ENCODE measurements around the gene AP3D1.
A peak's percentile ranks its signal among the peaks of the same experiment; 100 is the strongest.
"Not testable (repeated sequence)": the region's sequence is repeated elsewhere in the genome, so short reads cannot be mapped to it uniquely, and the experiment has no call there.

The AP3D1 gene

DNA sequence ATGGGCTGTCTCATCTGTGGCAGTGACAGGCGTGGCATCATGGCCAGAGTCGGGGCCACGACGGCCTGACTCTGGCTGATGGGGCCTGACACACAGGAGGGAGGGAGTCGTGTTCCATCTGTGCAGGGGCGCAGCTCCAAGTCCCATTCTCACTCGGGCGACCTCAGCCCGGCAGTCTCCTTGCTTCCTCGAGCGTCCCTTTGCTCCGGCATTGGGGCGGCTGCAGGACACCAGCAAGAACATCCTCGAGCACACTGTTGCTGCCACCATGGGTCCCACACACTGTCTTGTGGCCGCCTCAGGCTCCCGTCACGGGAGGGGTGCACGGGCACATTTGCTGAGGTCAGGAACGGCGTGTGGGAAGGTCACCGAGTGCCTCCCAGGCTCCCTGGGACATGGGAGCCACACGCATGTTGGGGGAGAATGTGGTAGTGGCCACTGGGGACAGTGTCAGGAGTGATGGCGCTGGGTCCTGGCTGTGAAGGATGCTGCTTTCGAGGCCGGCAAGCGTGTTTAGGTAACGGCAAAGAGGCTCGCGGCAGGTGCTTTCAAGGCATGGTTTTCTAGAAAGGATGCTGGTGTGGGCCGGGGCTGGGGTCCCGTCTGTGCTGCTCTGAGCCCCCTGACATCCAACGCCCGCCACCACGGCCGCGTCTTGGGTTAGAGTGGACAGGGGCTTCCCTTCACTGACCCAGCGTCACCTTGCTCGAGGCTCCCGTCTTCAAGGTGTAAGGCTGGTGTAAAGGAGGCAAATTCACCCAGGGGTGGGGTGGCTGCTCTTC, 51.2 kb downstream of the AP3D1 start:
- Histone ChIP-seq H3K36me3 (ENCODE audit: control insufficient read depth in 1 of 2, insufficient read depth in 2 of 2, low read length in 2 of 2) (peaks cover 26 to 42% of the 10 kb centered on the region in 2 donors), H3K27ac (ENCODE audit: low read depth, low read length) (no peak overlapping the region), H3K27me3 (ENCODE audit: control insufficient read depth in 1 of 2, insufficient read depth in 2 of 2, low read length in 2 of 2) (no peaks in the 10 kb centered on the region), H3K4me3 (ENCODE audit: low read depth in 1 of 2, low read length in 2 of 2) (no peak overlapping the region), H3K9ac (ENCODE audit: low read depth in 1 of 2, low read length in 2 of 2) (no peak overlapping the region), H3K9me3 (ENCODE audit: control insufficient read depth in 1 of 2, low read length in 2 of 2) (no peaks in the 10 kb centered on the region), H3K4me1 (ENCODE audit: control insufficient read depth in 1 of 2, insufficient read depth in 2 of 2, low read length in 2 of 2) (peaks cover 9 to 11% of the 10 kb centered on the region in 2 donors)

DNA sequence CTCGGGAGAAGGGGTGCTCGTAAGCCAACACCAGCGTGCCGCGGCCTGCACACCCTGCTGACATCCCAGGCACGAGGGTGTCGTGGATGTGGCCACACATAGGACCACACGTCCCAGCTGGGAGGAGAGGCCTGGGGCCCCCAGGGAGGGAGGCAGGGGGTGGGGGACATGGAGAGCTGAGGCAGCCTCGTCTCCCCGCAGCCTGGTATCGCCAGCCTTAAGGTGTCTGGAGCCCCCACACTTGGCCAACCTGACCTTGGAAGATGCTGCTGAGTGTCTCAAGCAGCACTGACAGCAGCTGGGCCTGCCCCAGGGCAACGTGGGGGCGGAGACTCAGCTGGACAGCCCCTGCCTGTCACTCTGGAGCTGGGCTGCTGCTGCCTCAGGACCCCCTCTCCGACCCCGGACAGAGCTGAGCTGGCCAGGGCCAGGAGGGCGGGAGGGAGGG, 52.3 kb downstream of the AP3D1 start:
- Histone ChIP-seq H3K9ac (ENCODE audit: low read depth in 1 of 2, low read length in 2 of 2) (no peak overlapping the region), H3K36me3 (ENCODE audit: control insufficient read depth in 1 of 2, insufficient read depth in 2 of 2, low read length in 2 of 2) (peaks cover 26 to 35% of the 10 kb centered on the region in 2 donors), H3K27ac (ENCODE audit: low read depth, low read length) (no peak overlapping the region), H3K9me3 (ENCODE audit: control insufficient read depth in 1 of 2, low read length in 2 of 2) (no peaks in the 10 kb centered on the region), H3K4me3 (ENCODE audit: low read depth in 1 of 2, low read length in 2 of 2) (no peak overlapping the region), H3K27me3 (ENCODE audit: control insufficient read depth in 1 of 2, insufficient read depth in 2 of 2, low read length in 2 of 2) (no peaks in the 10 kb centered on the region), H3K4me1 (ENCODE audit: control insufficient read depth in 1 of 2, insufficient read depth in 2 of 2, low read length in 2 of 2) (peaks cover 9 to 18% of the 10 kb centered on the region in 2 donors)

DNA sequence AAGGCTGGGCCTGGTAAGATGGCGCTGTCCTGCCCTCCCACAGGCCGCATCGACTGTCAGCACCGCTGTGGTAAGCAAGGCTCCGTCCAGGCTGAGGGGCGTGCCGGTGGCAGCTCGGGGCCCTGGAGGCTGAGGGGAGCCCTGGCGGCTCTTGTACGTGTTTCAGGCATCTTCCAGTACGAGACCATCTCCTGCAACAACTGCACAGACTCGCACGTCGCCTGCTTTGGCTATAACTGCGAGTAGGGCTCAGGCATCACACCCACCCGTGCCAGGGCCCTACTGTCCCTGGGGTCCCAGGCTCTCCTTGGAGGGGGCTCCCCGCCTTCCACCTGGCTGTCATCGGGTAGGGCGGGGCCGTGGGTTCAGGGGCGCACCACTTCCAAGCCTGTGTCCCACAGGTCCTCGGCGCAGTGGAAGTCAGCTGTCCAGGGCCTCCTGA, 53.5 kb downstream of the AP3D1 start:
- Histone ChIP-seq H3K27ac (ENCODE audit: low read depth, low read length) (no peak overlapping the region), H3K9ac (ENCODE audit: low read depth in 1 of 2, low read length in 2 of 2) (no peak overlapping the region), H3K4me1 (ENCODE audit: control insufficient read depth in 1 of 2, insufficient read depth in 2 of 2, low read length in 2 of 2) (peaks cover 13 to 29% of the 10 kb centered on the region in 2 donors), H3K27me3 (ENCODE audit: control insufficient read depth in 1 of 2, insufficient read depth in 2 of 2, low read length in 2 of 2) (no peaks in the 10 kb centered on the region), H3K9me3 (ENCODE audit: control insufficient read depth in 1 of 2, low read length in 2 of 2) (no peaks in the 10 kb centered on the region), H3K4me3 (ENCODE audit: low read depth in 1 of 2, low read length in 2 of 2) (no peak overlapping the region), H3K36me3 (ENCODE audit: control insufficient read depth in 1 of 2, insufficient read depth in 2 of 2, low read length in 2 of 2) (peaks cover 26 to 30% of the 10 kb centered on the region in 2 donors)

DNA sequence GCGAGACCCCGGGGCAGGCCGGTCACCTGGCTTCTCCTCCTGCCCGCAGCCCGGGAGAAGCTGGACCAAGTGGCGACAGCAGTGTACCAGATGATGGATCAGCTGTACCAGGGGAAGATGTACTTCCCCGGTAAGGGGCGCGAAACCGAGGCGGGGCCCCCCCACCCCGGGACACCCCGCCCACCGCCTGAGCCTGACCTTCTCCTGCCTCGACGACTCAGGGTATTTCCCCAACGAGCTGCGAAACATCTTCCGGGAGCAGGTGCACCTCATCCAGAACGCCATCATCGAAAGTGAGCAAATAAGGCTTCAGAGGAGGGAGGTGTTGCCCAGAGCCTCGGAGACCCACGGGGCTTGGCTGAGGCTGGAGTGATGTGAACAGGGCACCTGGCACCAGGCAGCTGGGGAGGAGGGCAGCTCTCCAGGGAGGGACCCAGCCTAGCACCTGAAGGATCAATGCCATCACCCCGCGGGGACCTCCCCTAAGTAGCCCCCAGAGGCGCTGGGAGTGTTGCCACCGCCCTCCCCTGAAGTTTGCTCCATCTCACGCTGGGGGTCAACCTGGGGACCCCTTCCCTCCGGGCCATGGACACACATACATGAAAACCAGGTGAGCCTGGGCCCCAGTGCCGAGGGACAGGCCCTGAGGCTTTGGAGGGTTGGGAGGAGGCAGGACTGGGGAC, 54.0 kb downstream of the AP3D1 start:
- H3K4me3 ChIP-seq (ENCODE audit: low read depth in 1 of 2, low read length in 2 of 2): peak overlapping the region; percentile 71 to 79
- H3K9me3 ChIP-seq (ENCODE audit: control insufficient read depth in 1 of 2, low read length in 2 of 2): no peaks in the 10 kb centered on the region
- H3K27me3 ChIP-seq (ENCODE audit: control insufficient read depth in 1 of 2, insufficient read depth in 2 of 2, low read length in 2 of 2): no peaks in the 10 kb centered on the region
- peak overlapping the region; percentile 28 to 56 for H3K9ac ChIP-seq (ENCODE audit: low read depth in 1 of 2, low read length in 2 of 2)
- H3K4me1 ChIP-seq (ENCODE audit: control insufficient read depth in 1 of 2, insufficient read depth in 2 of 2, low read length in 2 of 2): peaks cover 13 to 29% of the 10 kb centered on the region in 2 donors
- peaks cover 26 to 29% of the 10 kb centered on the region in 2 donors for H3K36me3 ChIP-seq (ENCODE audit: control insufficient read depth in 1 of 2, insufficient read depth in 2 of 2, low read length in 2 of 2)
- peak overlapping the region; percentile 78 for H3K27ac ChIP-seq (ENCODE audit: low read depth, low read length)

DNA sequence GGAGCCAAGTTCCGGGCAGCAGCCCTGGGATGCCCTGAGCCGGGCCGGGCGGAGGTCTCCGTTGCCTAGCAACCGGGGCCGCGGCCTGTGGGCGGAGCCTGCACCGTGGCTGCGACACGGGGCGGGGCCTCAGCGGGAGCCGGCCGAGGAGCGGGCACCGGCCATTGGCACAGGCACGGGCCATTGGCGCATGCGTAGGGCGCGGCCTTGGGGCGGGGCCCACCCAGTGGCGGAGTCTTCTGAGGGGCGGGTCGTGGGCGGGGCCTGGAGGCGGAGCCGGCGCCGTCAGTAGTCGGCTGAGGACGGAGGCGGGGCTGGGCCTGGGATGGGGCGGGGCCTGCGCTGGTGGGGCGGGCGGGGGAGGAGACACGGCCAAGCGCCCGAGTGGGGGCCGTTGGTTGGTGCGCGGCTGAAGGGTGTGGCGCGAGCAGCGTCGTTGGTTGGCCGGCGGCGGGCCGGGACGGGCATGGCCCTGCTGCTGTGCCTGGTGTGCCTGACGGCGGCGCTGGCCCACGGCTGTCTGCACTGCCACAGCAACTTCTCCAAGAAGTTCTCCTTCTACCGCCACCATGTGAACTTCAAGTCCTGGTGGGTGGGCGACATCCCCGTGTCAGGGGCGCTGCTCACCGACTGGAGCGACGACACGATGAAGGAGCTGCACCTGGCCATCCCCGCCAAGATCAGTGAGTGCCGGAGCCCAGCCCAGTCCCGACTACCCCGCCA, 54.7 kb downstream of the AP3D1 start, which contains the start of gene IZUMO4:
Gene IZUMO4 (plus strand): TSS at position 436 of the 723 bp plus-strand sequence. CDS start 31 bp downstream, at position 467.
- Histone ChIP-seq H3K36me3 (ENCODE audit: control insufficient read depth in 1 of 2, insufficient read depth in 2 of 2, low read length in 2 of 2) (peaks cover 20 to 22% of the 10 kb centered on the region in 2 donors), H3K27me3 (ENCODE audit: control insufficient read depth in 1 of 2, insufficient read depth in 2 of 2, low read length in 2 of 2) (no peaks in the 10 kb centered on the region), H3K4me3 (ENCODE audit: low read depth in 1 of 2, low read length in 2 of 2) (peak within 1 kb of the TSS; percentile 71 to 79), H3K27ac (ENCODE audit: low read depth, low read length) (peak within 1 kb of the TSS; percentile 95), H3K9ac (ENCODE audit: low read depth in 1 of 2, low read length in 2 of 2) (peak within 1 kb of the TSS; percentile 56 to 60), H3K9me3 (ENCODE audit: control insufficient read depth in 1 of 2, low read length in 2 of 2) (no peaks in the 10 kb centered on the region), H3K4me1 (ENCODE audit: control insufficient read depth in 1 of 2, insufficient read depth in 2 of 2, low read length in 2 of 2) (peaks cover 13 to 29% of the 10 kb centered on the region in 2 donors)

DNA sequence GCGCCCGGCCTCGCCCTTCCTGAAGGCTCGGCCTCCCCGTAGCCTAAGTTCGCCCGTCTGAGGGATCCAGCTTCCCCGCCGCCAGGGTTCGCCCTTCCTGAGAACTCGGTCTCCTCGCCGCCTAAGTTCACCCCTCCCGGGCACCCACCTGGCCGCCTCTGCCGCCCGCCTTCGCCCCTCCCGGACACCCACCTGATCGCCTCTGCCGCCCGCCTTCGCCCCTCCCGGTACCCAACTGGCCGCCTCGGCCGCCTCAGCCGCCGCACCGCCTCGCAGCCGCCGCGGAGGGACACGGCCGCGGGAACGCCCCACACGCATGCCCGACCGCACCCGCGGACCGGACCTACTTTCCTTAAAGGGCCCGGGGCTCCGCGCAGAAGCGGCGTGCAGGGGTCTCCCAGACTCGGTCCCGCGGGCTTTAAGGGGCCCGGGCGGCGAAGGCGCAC, 55.3 kb downstream of the AP3D1 start, which contains the start of gene MOB3A:
Gene MOB3A (minus strand): TSS at position 293 of the 446 bp plus-strand sequence. CDS start 17,766 bp downstream, outside the sequence.
- H3K9me3 ChIP-seq (ENCODE audit: control insufficient read depth in 1 of 2, low read length in 2 of 2): no peaks in the 10 kb centered on the region

DNA sequence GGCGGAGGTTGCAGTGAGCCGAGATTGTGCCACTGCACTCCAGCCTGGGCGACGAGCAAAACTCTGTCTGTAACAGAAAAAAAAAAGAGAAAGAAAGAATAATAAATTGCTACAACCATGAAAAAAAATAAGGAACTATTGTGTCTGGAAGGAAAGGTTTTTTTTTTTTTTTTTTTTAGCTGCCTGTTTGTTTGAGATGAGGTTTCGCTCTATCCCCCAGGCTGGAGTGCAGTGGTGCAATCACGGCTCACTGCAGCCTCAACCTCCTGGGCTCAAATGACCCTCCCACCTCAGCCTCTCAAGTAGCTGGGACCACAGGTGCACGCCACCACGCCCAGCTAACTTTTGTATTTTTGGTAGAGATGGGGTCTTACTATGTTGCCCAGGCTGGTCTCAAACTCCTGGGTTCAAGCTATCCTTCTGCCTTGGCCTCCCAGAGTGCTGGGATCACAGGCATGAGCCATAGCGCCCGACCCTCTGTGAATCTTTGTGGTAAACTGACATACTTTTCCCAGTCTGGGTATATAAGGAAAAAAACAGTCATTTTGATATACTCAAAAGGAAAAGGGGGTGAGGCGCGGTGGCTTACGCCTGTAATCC, 59.3 kb downstream of the AP3D1 start:
- H3K9ac ChIP-seq (ENCODE audit: low read depth in 1 of 2, low read length in 2 of 2); H3K9me3 ChIP-seq (ENCODE audit: control insufficient read depth in 1 of 2, low read length in 2 of 2); H3K36me3 ChIP-seq (ENCODE audit: control insufficient read depth in 1 of 2, insufficient read depth in 2 of 2, low read length in 2 of 2); H3K27me3 ChIP-seq (ENCODE audit: control insufficient read depth in 1 of 2, insufficient read depth in 2 of 2, low read length in 2 of 2); H3K4me3 ChIP-seq (ENCODE audit: low read depth in 1 of 2, low read length in 2 of 2): not testable (repeated sequence)
- H3K27ac ChIP-seq (ENCODE audit: low read depth, low read length): peak overlapping the region; percentile 50
- H3K4me1 ChIP-seq (ENCODE audit: control insufficient read depth in 1 of 2, insufficient read depth in 2 of 2, low read length in 2 of 2): peaks cover 28 to 51% of the 10 kb centered on the region in 2 donors

More for the DNA sequence above, 55.3 kb downstream of the AP3D1 start, which contains the start of gene MOB3A:
- H3K27ac ChIP-seq (ENCODE audit: low read depth, low read length): peak within 1 kb of the TSS; percentile 95
- peak within 1 kb of the TSS; percentile 71 to 79 for H3K4me3 ChIP-seq (ENCODE audit: low read depth in 1 of 2, low read length in 2 of 2)
- H3K4me1 ChIP-seq (ENCODE audit: control insufficient read depth in 1 of 2, insufficient read depth in 2 of 2, low read length in 2 of 2): peaks cover 13 to 29% of the 10 kb centered on the region in 2 donors
- H3K27me3 ChIP-seq (ENCODE audit: control insufficient read depth in 1 of 2, insufficient read depth in 2 of 2, low read length in 2 of 2): no peaks in the 10 kb centered on the region
- H3K36me3 ChIP-seq (ENCODE audit: control insufficient read depth in 1 of 2, insufficient read depth in 2 of 2, low read length in 2 of 2): peaks cover 14 to 16% of the 10 kb centered on the region in 2 donors
- peak within 1 kb of the TSS; percentile 56 to 60 for H3K9ac ChIP-seq (ENCODE audit: low read depth in 1 of 2, low read length in 2 of 2)

DNA sequence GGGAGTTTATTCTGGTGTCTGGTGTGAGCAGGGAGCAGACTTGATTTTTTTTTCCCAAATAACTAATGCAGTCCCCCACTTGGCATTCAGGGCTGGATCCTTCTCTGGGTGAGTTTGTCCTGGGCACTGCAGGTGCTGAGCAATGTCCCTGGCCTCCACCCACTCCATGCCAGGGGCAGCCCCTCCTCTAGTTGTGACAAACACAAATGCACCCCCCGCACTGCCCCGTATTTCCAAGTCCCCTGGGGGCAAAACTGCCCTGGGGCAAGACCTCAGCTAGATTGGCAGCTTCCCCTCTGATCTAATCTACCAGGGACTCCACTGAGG, 61.7 kb downstream of the AP3D1 start:
- Histone ChIP-seq H3K27ac (ENCODE audit: low read depth, low read length) (peak overlapping the region; percentile 32), H3K9ac (ENCODE audit: low read depth in 1 of 2, low read length in 2 of 2) (peak overlapping the region in 1 of 2 donors; percentile 6), H3K4me1 (ENCODE audit: control insufficient read depth in 1 of 2, insufficient read depth in 2 of 2, low read length in 2 of 2) (peaks cover 26 to 55% of the 10 kb centered on the region in 2 donors), H3K27me3 (ENCODE audit: control insufficient read depth in 1 of 2, insufficient read depth in 2 of 2, low read length in 2 of 2) (no peaks in the 10 kb centered on the region), H3K36me3 (ENCODE audit: control insufficient read depth in 1 of 2, insufficient read depth in 2 of 2, low read length in 2 of 2) (no peaks in the 10 kb centered on the region), H3K9me3 (ENCODE audit: control insufficient read depth in 1 of 2, low read length in 2 of 2) (no peaks in the 10 kb centered on the region), H3K4me3 (ENCODE audit: low read depth in 1 of 2, low read length in 2 of 2) (no peak overlapping the region)

DNA sequence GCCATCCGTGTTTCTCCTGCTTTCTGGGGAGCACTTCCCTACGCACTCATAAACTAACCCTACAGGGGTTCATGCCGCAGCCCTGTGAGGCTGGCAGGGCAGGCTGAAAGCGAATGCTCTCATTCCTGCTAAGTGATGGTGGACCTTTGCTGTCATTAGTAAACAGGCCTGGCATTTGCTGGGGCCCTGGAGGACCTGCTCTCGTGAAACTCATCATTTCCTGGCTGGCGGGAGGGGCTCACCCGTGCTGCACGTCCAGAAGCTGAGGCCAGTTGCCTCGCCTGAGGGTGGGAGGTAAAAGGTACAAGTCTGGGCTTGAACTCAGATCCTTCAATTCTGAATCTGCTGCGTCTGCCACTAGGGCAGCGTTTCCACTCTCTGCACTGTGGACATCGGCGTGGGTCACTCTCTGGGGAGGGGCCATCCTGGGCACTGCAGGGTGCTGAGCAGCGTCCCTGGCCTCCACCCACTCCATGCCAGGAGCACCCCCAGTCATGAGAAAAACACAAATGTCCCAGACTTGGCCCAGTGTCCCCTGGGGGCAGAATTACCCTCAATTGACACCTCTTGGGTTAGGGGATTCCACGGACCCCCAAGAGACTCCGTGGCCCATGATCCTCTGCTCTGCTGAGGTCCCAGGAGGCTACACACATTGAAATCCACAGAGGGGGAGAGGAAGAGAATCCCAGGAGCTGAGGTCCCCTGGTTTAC, 62.2 kb downstream of the AP3D1 start:
- Histone ChIP-seq H3K27ac (ENCODE audit: low read depth, low read length) (peak overlapping the region; percentile 32), H3K4me1 (ENCODE audit: control insufficient read depth in 1 of 2, insufficient read depth in 2 of 2, low read length in 2 of 2) (peaks cover 26 to 49% of the 10 kb centered on the region in 2 donors), H3K36me3 (ENCODE audit: control insufficient read depth in 1 of 2, insufficient read depth in 2 of 2, low read length in 2 of 2) (no peaks in the 10 kb centered on the region), H3K9ac (ENCODE audit: low read depth in 1 of 2, low read length in 2 of 2) (no peak overlapping the region), H3K9me3 (ENCODE audit: control insufficient read depth in 1 of 2, low read length in 2 of 2) (no peaks in the 10 kb centered on the region), H3K4me3 (ENCODE audit: low read depth in 1 of 2, low read length in 2 of 2) (no peak overlapping the region), H3K27me3 (ENCODE audit: control insufficient read depth in 1 of 2, insufficient read depth in 2 of 2, low read length in 2 of 2) (no peaks in the 10 kb centered on the region)

All from duodenal mucosa (tissue), 2 donors.